K562 (cell line): ENCODE results near the gene TMX1. TPM values are rescaled to one million over a fixed set of nuclear protein-coding genes. Genes with fewer than 3 reads are reported as not detected.

Experiments used
- ATAC-seq: fragments of 200-7000 bp; cut with Tn5 transposase; 3 replicates; pipeline ENCODE4 v1.9.1; 2020; ENCODE audit warnings: moderate library complexity
- BruUV-seq: library from RNA; stranded (reverse); fragments of 400-500 nt; replicated peaks from 2 replicates; lab custom pipeline; 2021; lab: Mats Ljungman, UMichigan
- CTCF ChIA-PET: fragments of 300-600 bp; formaldehyde crosslinking; extraction: SDS; loops from one replicate; lab custom pipeline; 2021; ENCODE audit warnings: low intra/inter-chr PET ratio; lab: Yijun Ruan, JAX
- POLR2A ChIA-PET: fragments of 300-600, 350-650 bp; sonication (Branson Sonifier 250); formaldehyde crosslinking; extraction: SDS; loops from one replicate; lab custom pipeline; 2021; ENCODE audit warnings: antibody characterized with exemption, inconsistent platforms; lab: Yijun Ruan, JAX
- DNase-seq, 4 experiments: peaks; one replicate each; pipeline versions ENCODE4 v3.0.0 to v3.0.0-alpha.2; 2011 to 2018; ENCODE audit warnings: low spot score in 3 of 4, mixed read lengths in 3 of 4; ENCODE audit errors: extremely low read depth in 1 of 4
- FAIRE-seq: peaks from 2 replicates; lab custom pipeline; 2011; peaks lifted over from hg19 to GRCh38; lab: Jason Lieb, UNC
- H2AFZ ChIP-seq: 2 replicates; pipeline ENCODE4 v1.6.0; 2011; ENCODE audit warnings: low read depth, low read length, control low read depth, inconsistent platforms
- H3K27ac ChIP-seq: fragments of 200-600 bp; 3 replicates; pipeline ENCODE4 v1.8.0; 2011; ENCODE audit warnings: low read depth, mild to moderate bottlenecking, control low read depth, inconsistent platforms, low read length, moderate library complexity, mixed read lengths; ENCODE audit errors: extremely low read depth
- H3K27me3 ChIP-seq, 2 experiments: fragments of 300-600 bp in 1 of 2; 2 replicates in 1 of 2; 3 replicates in 1 of 2; pipeline versions ENCODE4 v1.6.0 to v1.8.0; 2011; ENCODE audit warnings: inconsistent platforms in 2 of 2, low read length in 2 of 2, mild to moderate bottlenecking in 1 of 2, mixed read lengths in 1 of 2, moderate library complexity in 1 of 2; ENCODE audit not compliant: control insufficient read depth in 2 of 2, insufficient read depth in 2 of 2
- H3K36me3 ChIP-seq: fragments of 300-600 bp; 3 replicates; pipeline ENCODE4 v1.8.0; 2011; ENCODE audit warnings: mild to moderate bottlenecking, low read length, inconsistent platforms; ENCODE audit not compliant: control insufficient read depth, insufficient read depth
- H3K4me1 ChIP-seq, 2 experiments: fragments of 200-600 bp in 1 of 2; replicated peaks in 1 of 2; 2 replicates in 1 of 2; 3 replicates in 1 of 2; pipeline versions ENCODE4 v1.5.1 to v1.8.0; 2011; ENCODE audit warnings: inconsistent platforms in 2 of 2, low read length in 2 of 2, mild to moderate bottlenecking in 1 of 2, mixed read lengths in 1 of 2, moderate library complexity in 1 of 2; ENCODE audit not compliant: control insufficient read depth in 2 of 2, insufficient read depth in 2 of 2
- H3K4me2 ChIP-seq: 2 replicates; pipeline ENCODE4 v1.6.1; 2011; ENCODE audit warnings: low read length, control low read depth, inconsistent platforms, mixed read lengths; ENCODE audit not compliant: insufficient read depth
- H3K4me3 ChIP-seq: fragments of 200-600 bp; sonication (generic), shearing (Covaris generic); 2 replicates; pipeline ENCODE4 v1.5.1; 2016; ENCODE audit warnings: control low read depth, inconsistent platforms
- H3K79me2 ChIP-seq: fragments of 200-600 bp; 3 replicates; pipeline ENCODE4 v1.8.0; 2011; ENCODE audit warnings: low read length, inconsistent platforms; ENCODE audit not compliant: control insufficient read depth, insufficient read depth
- H3K9ac ChIP-seq, 2 experiments: 2 replicates each; pipeline versions ENCODE4 v1.6.0 to v1.6.1; 2011; ENCODE audit warnings: low read depth in 2 of 2, low read length in 2 of 2, control low read depth in 1 of 2, inconsistent platforms in 1 of 2, mild to moderate bottlenecking in 1 of 2, mixed read lengths in 1 of 2; ENCODE audit not compliant: insufficient read depth in 1 of 2
- H3K9me1 ChIP-seq: one replicate; pipeline ENCODE4 v1.6.0; 2011; ENCODE audit warnings: inconsistent platforms, mild to moderate bottlenecking, low read length, moderate library complexity; ENCODE audit not compliant: control insufficient read depth, insufficient read depth
- H3K9me3 ChIP-seq: replicated peaks from 2 replicates; pipeline ENCODE4 v1.5.1; 2011; ENCODE audit warnings: low read depth, low read length, inconsistent platforms; ENCODE audit not compliant: control insufficient read depth, insufficient read depth
- H4K20me1 ChIP-seq: replicated peaks from 2 replicates; pipeline ENCODE4 v1.6.1; 2011; ENCODE audit warnings: low read length, inconsistent platforms, mixed read lengths; ENCODE audit not compliant: control insufficient read depth, insufficient read depth
- ATF6 ChIP-seq: sonication (generic); formaldehyde crosslinking; IDR thresholded peaks from 2 replicates; pipeline ENCODE4 v1.4.0; 2020; ENCODE audit warnings: mild to moderate bottlenecking, missing genetic modification reagents
- BCOR ChIP-seq: fragments of 450-650 bp; IDR thresholded peaks from 2 replicates; pipeline ENCODE4 v1.6.1; 2016
- E2F3 ChIP-seq: fragments of 250-450 bp; sonication (Bioruptor Pico); IDR thresholded peaks from 2 replicates; pipeline ENCODE4 v1.4.0; 2020; ENCODE audit warnings: mild to moderate bottlenecking
- ELF2 ChIP-seq: fragments of 250-450 bp; sonication (Bioruptor Pico); IDR thresholded peaks from 2 replicates; pipeline ENCODE4 v1.5.0; 2021; ENCODE audit warnings: mild to moderate bottlenecking
- GABPA ChIP-seq: fragments of 200-800 bp; sonication (Bioruptor generic); conservative IDR thresholded peaks from 2 replicates; pipeline ENCODE4 v1.6.1; 2016; ENCODE audit warnings: low read depth, missing genetic modification characterization, missing compliant biosample characterization
- GATA2 ChIP-seq: sonication (generic); formaldehyde crosslinking; IDR thresholded peaks from 2 replicates; pipeline ENCODE4 v1.4.0; 2020; ENCODE audit warnings: mild to moderate bottlenecking, missing genetic modification reagents
- HMG20B ChIP-seq: fragments of 250-450 bp; sonication (Bioruptor Pico); IDR thresholded peaks from 2 replicates; pipeline ENCODE4 v1.5.0; 2021; ENCODE audit warnings: mild to moderate bottlenecking
- NFE2L1 ChIP-seq: fragments of 450-650 bp; IDR thresholded peaks from 2 replicates; pipeline ENCODE4 v1.6.1; 2016; ENCODE audit warnings: missing genetic modification characterization, low read depth, mild to moderate bottlenecking, missing compliant biosample characterization, moderate library complexity, borderline replicate concordance
- POLR2AphosphoS2 ChIP-seq: IDR thresholded peaks from 2 replicates; pipeline ENCODE4 v1.6.1; 2012; ENCODE audit warnings: low read length, improper control_type of control experiment
- SMARCB1 ChIP-seq: IDR thresholded peaks from 2 replicates; pipeline ENCODE4 v1.6.1; 2011; ENCODE audit warnings: improper control_type of control experiment, low read depth; ENCODE audit not compliant: insufficient read length
- SRSF9 ChIP-seq: fragments of 200-400 bp; formaldehyde crosslinking; IDR thresholded peaks from 2 replicates; pipeline ENCODE4 v1.6.1; 2017; ENCODE audit warnings: low read depth, low read length, borderline replicate concordance
- TEAD1 ChIP-seq, 2 experiments: fragments of 450-650 bp in 1 of 2; sonication (generic) in 1 of 2; formaldehyde crosslinking; IDR thresholded peaks; 2 replicates each; pipeline versions ENCODE4 v1.4.0 to v1.8.0; 2020 to 2022; ENCODE audit warnings: mild to moderate bottlenecking in 2 of 2, missing genetic modification reagents in 1 of 2
- TGIF2 ChIP-seq: sonication (generic); formaldehyde crosslinking; IDR thresholded peaks from 2 replicates; pipeline ENCODE4 v1.8.1; 2022; ENCODE audit warnings: mild to moderate bottlenecking, missing genetic modification reagents, moderate library complexity
- YBX1 ChIP-seq: fragments of 450-650 bp; IDR thresholded peaks from 2 replicates; pipeline ENCODE4 v1.7.1; 2016; ENCODE audit warnings: mild to moderate bottlenecking
- ZNF224 ChIP-seq: sonication (generic); formaldehyde crosslinking; IDR thresholded peaks from 2 replicates; pipeline ENCODE4 v1.8.0; 2022; ENCODE audit warnings: mild to moderate bottlenecking, missing genetic modification reagents
- WGBS: fragments of 100-300 bp; shearing (Covaris generic); methylation state at CpG from one replicate; pipeline ENCODE4 v1.1.6; 2016; ENCODE audit warnings: low coverage, mixed read lengths; ENCODE audit not compliant: insufficient coverage; ENCODE audit errors: missing lambda C conversion rate; 5-methylcytosine and 5-hydroxymethylcytosine counted together
- in situ Hi-C: fragments of 300-500 bp; cut with MboI; formaldehyde crosslinking; loops from 4 replicates; pipeline ENCODE4 v1.15.0; 2018; ENCODE audit warnings: inconsistent platforms, mixed read lengths
- intact Hi-C: fragments of 100-400 bp; cut with micrococcal nuclease; formaldehyde crosslinking; loops from 2 replicates; pipeline ENCODE4 v1.14.2; 2022
- polyA plus RNA-seq, 8 experiments: library from polyadenylated mRNA; depleted of rRNA in 4 of 8; stranded (reverse) in 5 of 8; unstranded in 3 of 8; fragments of >200 nt; fragmentation: Nextera tagmentation in 2 of 8; fragmentation: Illumina TruSeq in 1 of 8; extraction: Ambion mirVana in 2 of 8; extraction: Trizol in 1 of 8; gene quantifications; 2 replicates each; pipeline versions ENCODE4 v1.2.1 to v1.2.3, GENCODE V29; 2011 to 2014; ENCODE audit warnings: inconsistent platforms in 1 of 8, missing spikeins in 1 of 8
- total RNA-seq, 7 experiments: library from RNA; depleted of rRNA in 6 of 7; stranded (reverse); fragments of >200 nt in 6 of 7; fragmentation: Illumina TruSeq in 2 of 7; extraction: Trizol in 2 of 7; gene quantifications; 2 replicates each; pipeline versions ENCODE4 v1.2.1 to v1.2.3, GENCODE V29; 2011 to 2021; ENCODE audit warnings: low replicate concordance in 1 of 7
- TF ChIP-seq, protein P1 (sequence below): fragments of 450-650 bp; formaldehyde crosslinking; IDR thresholded peaks from 2 replicates; pipeline ENCODE4 v1.4.0; 2020; ENCODE audit warnings: mild to moderate bottlenecking, moderate library complexity
- TF ChIP-seq, protein P2 (sequence below): fragments of 250-450 bp; sonication (Bioruptor Pico); IDR thresholded peaks from 2 replicates; pipeline ENCODE4 v1.9.0; 2021; ENCODE audit warnings: mild to moderate bottlenecking
- TF ChIP-seq, protein P3 (sequence below): sonication (generic); formaldehyde crosslinking; IDR thresholded peaks from 2 replicates; pipeline ENCODE4 v1.8.1; 2023; ENCODE audit warnings: mild to moderate bottlenecking, missing genetic modification reagents

The TMX1 gene
- total and polyA plus RNA-seq, 9 of the 15 experiments (the other 6 are each of a cell fraction or from before 2014, with no cell fraction given) = 19.5 to 101 (median 34.7) TPM

DNA sequence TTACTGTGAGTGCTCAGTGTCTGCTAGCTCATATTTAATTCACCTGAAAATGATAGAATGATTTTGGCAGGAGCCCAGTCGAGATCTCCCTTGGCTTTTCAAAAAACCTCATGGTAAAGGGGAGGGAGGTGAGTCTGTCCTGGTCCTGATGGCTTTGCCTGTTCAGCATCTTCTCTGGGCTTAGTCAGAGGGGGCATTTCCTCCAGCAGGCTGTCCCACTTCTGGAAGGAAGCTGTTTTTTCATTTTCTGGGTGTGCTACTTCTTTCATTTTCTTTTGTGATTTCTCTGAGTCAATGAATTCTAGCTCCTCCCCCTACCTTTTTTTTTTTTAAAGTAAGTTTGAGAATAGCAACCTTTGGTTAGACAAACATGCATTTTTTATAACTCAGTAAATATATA is 58.8 kb downstream of the TMX1 start:
- ATAC-seq = no peak
- DNase-seq = no peak
- BruUV-seq = no TSS peak
- no peak overlapping the region for H3K4me2 ChIP-seq
- H3K9me1 ChIP-seq = no peaks in the 10 kb centered on the region
- H3K9ac ChIP-seq = no peak overlapping the region
- TF ChIP-seq TEAD1 (CRISPR knock-in tag; IDR thresholded peaks at IDR 0.05) = no peak
- TF ChIP-seq, protein P1, sequence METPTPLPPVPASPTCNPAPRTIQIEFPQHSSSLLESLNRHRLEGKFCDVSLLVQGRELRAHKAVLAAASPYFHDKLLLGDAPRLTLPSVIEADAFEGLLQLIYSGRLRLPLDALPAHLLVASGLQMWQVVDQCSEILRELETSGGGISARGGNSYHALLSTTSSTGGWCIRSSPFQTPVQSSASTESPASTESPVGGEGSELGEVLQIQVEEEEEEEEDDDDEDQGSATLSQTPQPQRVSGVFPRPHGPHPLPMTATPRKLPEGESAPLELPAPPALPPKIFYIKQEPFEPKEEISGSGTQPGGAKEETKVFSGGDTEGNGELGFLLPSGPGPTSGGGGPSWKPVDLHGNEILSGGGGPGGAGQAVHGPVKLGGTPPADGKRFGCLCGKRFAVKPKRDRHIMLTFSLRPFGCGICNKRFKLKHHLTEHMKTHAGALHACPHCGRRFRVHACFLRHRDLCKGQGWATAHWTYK = no peak
- no peak for TF ChIP-seq POLR2AphosphoS2
- TF ChIP-seq TGIF2 = no peak
- no peak for TF ChIP-seq GATA2 (CRISPR knock-in tag)
- TF ChIP-seq SRSF9 = no peak
- TF ChIP-seq E2F3 = no peak
- no peak for TF ChIP-seq HMG20B (CRISPR knock-in tag)
- TF ChIP-seq ATF6 (CRISPR knock-in tag) = no peak
- TF ChIP-seq BCOR = no peak
- TF ChIP-seq, protein P2, sequence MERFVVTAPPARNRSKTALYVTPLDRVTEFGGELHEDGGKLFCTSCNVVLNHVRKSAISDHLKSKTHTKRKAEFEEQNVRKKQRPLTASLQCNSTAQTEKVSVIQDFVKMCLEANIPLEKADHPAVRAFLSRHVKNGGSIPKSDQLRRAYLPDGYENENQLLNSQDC (CRISPR knock-in tag) = no peak
- TF ChIP-seq NFE2L1 (tag) = no peak
- no peak for TF ChIP-seq YBX1
- TF ChIP-seq, protein P3, sequence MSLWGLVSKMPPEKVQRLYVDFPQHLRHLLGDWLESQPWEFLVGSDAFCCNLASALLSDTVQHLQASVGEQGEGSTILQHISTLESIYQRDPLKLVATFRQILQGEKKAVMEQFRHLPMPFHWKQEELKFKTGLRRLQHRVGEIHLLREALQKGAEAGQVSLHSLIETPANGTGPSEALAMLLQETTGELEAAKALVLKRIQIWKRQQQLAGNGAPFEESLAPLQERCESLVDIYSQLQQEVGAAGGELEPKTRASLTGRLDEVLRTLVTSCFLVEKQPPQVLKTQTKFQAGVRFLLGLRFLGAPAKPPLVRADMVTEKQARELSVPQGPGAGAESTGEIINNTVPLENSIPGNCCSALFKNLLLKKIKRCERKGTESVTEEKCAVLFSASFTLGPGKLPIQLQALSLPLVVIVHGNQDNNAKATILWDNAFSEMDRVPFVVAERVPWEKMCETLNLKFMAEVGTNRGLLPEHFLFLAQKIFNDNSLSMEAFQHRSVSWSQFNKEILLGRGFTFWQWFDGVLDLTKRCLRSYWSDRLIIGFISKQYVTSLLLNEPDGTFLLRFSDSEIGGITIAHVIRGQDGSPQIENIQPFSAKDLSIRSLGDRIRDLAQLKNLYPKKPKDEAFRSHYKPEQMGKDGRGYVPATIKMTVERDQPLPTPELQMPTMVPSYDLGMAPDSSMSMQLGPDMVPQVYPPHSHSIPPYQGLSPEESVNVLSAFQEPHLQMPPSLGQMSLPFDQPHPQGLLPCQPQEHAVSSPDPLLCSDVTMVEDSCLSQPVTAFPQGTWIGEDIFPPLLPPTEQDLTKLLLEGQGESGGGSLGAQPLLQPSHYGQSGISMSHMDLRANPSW (CRISPR knock-in tag) = no peak
- no peak for TF ChIP-seq SMARCB1
- no peak for TF ChIP-seq ZNF224 (CRISPR knock-in tag)
- TF ChIP-seq GABPA (tag) = no peak
- TF ChIP-seq ELF2 (CRISPR knock-in tag) = no peak
- H3K36me3 ChIP-seq = no peaks in the 10 kb centered on the region
- in situ Hi-C loops = no loop called here
- no peak overlapping the region for H3K27ac ChIP-seq
- no peaks in the 10 kb centered on the region for H3K9me3 ChIP-seq
- H2AFZ ChIP-seq = no peak overlapping the region
- ChIA-PET POLR2A (no interaction called here), CTCF (no interaction called here)
- no peaks in the 10 kb centered on the region for H3K4me1 ChIP-seq
- H3K4me3 ChIP-seq = no peak overlapping the region
- WGBS = 0% methylated on average over 1 of the region's 1 CpG
- H3K79me2 ChIP-seq = no peaks in the 10 kb centered on the region
- H4K20me1 ChIP-seq = no peaks in the 10 kb centered on the region
- intact Hi-C loops = no loop called here
- H3K27me3 ChIP-seq = no peaks in the 10 kb centered on the region; a peak in 1 of 5 replicates
- no peak for FAIRE-seq
